ENCODE data around the gene B4GALT1. TPM values are rescaled to one million over a fixed set of nuclear protein-coding genes. Genes with fewer than 3 reads are reported as not detected.
A peak's percentile ranks its signal among the peaks of the same experiment; 100 is the strongest.

Gene B4GALT1
- polyA plus RNA-seq, 1 donor (not counting 4 experiments of a cell fraction or from before 2014, with no cell fraction given), result 55.1 TPM

DNA sequence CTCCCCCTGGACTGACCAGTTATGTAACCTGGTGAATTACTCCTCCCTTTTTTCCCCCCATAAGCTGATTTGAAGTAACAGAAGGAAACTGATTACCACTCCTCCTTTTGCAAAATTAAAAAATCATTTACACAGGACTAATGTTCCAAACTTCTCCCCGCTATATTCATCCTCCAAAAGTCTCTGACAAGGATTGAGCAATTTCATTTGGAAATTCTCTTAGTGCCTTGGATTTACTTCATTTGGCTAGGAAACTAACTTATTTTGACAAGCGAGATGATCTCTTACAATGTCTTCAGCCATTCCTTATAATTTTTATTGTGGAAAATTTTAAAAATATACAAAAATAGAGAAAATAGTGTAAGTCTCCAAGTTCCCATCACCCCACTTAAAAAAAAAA, 15.4 kb upstream of the B4GALT1 start:
- Histone ChIP-seq H3K4me1 (ENCODE audit: control insufficient read depth, extremely low read depth, insufficient read depth, low read length) (peaks cover 49% of the 10 kb centered on the region), H3K36me3 (ENCODE audit: control insufficient read depth in 2 of 2, extremely low read depth in 1 of 2, insufficient read depth in 2 of 2, low read length in 2 of 2) (no peaks in the 10 kb centered on the region), H3K9me3 (ENCODE audit: control insufficient read depth, low read depth, low read length) (no peaks in the 10 kb centered on the region), H2AFZ (ENCODE audit: control insufficient read depth, low read length) (no peak overlapping the region), H3K27ac (ENCODE audit: control insufficient read depth, insufficient read depth, low read length) (no peak overlapping the region), H3K4me2 (ENCODE audit: control insufficient read depth, extremely low read depth, insufficient read depth, low read depth, low read length) (no peak overlapping the region), H3K9me1 (ENCODE audit: control insufficient read depth, extremely low read depth, insufficient read depth, low read length) (no peaks in the 10 kb centered on the region), H3K79me2 (ENCODE audit: control insufficient read depth, insufficient read depth, low read length) (no peaks in the 10 kb centered on the region), H4K20me1 (ENCODE audit: control insufficient read depth, extremely low read depth, insufficient read depth, low read length) (no peaks in the 10 kb centered on the region), H3K27me3 (ENCODE audit: control insufficient read depth, extremely low read depth, insufficient read depth, low read length) (no peaks in the 10 kb centered on the region), H3K4me3 (ENCODE audit: control insufficient read depth in 2 of 3, extremely low read depth in 1 of 3, insufficient read depth in 2 of 3, low read depth in 1 of 3, low read length in 3 of 3) (no peak overlapping the region), H3K9ac (ENCODE audit: control insufficient read depth, extremely low read depth, insufficient read depth, low read length) (no peak overlapping the region)
- no peak for DNase-seq (ENCODE audit: low read depth, low spot score)
- no peak for FAIRE-seq
- TF ChIP-seq, protein P1, sequence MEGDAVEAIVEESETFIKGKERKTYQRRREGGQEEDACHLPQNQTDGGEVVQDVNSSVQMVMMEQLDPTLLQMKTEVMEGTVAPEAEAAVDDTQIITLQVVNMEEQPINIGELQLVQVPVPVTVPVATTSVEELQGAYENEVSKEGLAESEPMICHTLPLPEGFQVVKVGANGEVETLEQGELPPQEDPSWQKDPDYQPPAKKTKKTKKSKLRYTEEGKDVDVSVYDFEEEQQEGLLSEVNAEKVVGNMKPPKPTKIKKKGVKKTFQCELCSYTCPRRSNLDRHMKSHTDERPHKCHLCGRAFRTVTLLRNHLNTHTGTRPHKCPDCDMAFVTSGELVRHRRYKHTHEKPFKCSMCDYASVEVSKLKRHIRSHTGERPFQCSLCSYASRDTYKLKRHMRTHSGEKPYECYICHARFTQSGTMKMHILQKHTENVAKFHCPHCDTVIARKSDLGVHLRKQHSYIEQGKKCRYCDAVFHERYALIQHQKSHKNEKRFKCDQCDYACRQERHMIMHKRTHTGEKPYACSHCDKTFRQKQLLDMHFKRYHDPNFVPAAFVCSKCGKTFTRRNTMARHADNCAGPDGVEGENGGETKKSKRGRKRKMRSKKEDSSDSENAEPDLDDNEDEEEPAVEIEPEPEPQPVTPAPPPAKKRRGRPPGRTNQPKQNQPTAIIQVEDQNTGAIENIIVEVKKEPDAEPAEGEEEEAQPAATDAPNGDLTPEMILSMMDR (optimal IDR thresholded peaks at IDR 0.05 in 1 of 3, IDR thresholded peaks at IDR 0.05 in 1 of 3, conservative IDR thresholded peaks at IDR 0.05 in 1 of 3; ENCODE audit: extremely low read depth in 1 of 3, insufficient read depth in 2 of 3, low read length in 3 of 3), result no peak
- TF ChIP-seq EZH2 (IDR thresholded peaks at IDR 0.05; ENCODE audit: low read length), result no peak
- dilution Hi-C loops (cut with MboI; ENCODE audit: extremely low pct_ligation_motif_present, low sequenced_read_pairs), result no loop called here

DNA sequence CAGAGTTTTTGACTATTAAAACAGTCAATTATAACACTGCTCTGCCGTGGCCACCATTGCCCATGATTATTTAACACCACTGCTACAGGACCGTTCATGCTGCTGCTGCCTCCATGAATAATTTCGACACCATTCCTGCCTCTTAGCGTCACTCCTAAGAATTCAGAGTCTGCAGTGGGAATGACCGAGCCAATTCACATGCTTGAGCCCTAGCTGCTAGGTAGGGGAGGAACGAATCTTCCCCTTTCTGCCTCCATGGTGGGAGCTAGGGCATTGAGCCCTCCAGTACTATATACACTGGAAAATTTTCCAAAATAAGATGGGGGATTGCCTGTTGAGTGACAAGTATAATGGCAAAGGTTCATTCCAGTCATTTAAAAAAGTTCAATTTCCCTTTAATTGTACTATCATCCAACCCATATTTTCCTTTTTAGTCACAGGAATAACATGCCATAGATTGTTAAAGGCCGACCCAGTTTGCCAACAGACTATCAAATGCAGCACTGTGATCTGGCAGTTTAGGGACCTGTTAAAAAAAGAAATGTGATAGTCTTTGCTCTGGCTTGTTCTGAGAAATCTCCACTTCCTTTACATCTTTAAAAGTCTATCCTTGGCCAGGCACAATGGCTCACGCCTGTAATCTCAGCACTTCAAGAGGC, 13.5 kb upstream of the B4GALT1 start:
- FAIRE-seq (peak; percentile 52), DNase-seq (ENCODE audit: low read depth, low spot score) (no peak)
- Histone ChIP-seq H3K4me3 (ENCODE audit: control insufficient read depth in 2 of 3, extremely low read depth in 1 of 3, insufficient read depth in 2 of 3, low read depth in 1 of 3, low read length in 3 of 3) (no peak overlapping the region), H3K36me3 (ENCODE audit: control insufficient read depth in 2 of 2, extremely low read depth in 1 of 2, insufficient read depth in 2 of 2, low read length in 2 of 2) (no peaks in the 10 kb centered on the region), H3K79me2 (ENCODE audit: control insufficient read depth, insufficient read depth, low read length) (no peaks in the 10 kb centered on the region), H3K27me3 (ENCODE audit: control insufficient read depth, extremely low read depth, insufficient read depth, low read length) (no peaks in the 10 kb centered on the region), H3K4me2 (ENCODE audit: control insufficient read depth, extremely low read depth, insufficient read depth, low read depth, low read length) (peak overlapping the region; percentile 40), H2AFZ (ENCODE audit: control insufficient read depth, low read length) (peak overlapping the region; percentile 67), H3K9ac (ENCODE audit: control insufficient read depth, extremely low read depth, insufficient read depth, low read length) (peak overlapping the region; percentile 45), H3K9me3 (ENCODE audit: control insufficient read depth, low read depth, low read length) (no peaks in the 10 kb centered on the region), H3K4me1 (ENCODE audit: control insufficient read depth, extremely low read depth, insufficient read depth, low read length) (peaks cover 31% of the 10 kb centered on the region), H4K20me1 (ENCODE audit: control insufficient read depth, extremely low read depth, insufficient read depth, low read length) (no peaks in the 10 kb centered on the region), H3K27ac (ENCODE audit: control insufficient read depth, insufficient read depth, low read length) (peak overlapping the region; percentile 62), H3K9me1 (ENCODE audit: control insufficient read depth, extremely low read depth, insufficient read depth, low read length) (no peaks in the 10 kb centered on the region)
- dilution Hi-C loops (cut with MboI; ENCODE audit: extremely low pct_ligation_motif_present, low sequenced_read_pairs), result no loop called here
- TF ChIP-seq, protein P1 (optimal IDR thresholded peaks at IDR 0.05 in 1 of 3, IDR thresholded peaks at IDR 0.05 in 1 of 3, conservative IDR thresholded peaks at IDR 0.05 in 1 of 3; ENCODE audit: extremely low read depth in 1 of 3, insufficient read depth in 2 of 3, low read length in 3 of 3), result no peak
- no peak for TF ChIP-seq EZH2 (IDR thresholded peaks at IDR 0.05; ENCODE audit: low read length)

Data from keratinocyte (primary cell).